Measurements from ENCODE around the gene PI4KA. TPM values are rescaled to one million over a fixed set of nuclear protein-coding genes. Genes with fewer than 3 reads are reported as not detected.
A peak's percentile ranks its signal among the peaks of the same experiment; 100 is the strongest.

Gene PI4KA
- total and polyA plus RNA-seq, 2 experiments from 2014 or later = 17.1 to 38.1 TPM

DNA sequence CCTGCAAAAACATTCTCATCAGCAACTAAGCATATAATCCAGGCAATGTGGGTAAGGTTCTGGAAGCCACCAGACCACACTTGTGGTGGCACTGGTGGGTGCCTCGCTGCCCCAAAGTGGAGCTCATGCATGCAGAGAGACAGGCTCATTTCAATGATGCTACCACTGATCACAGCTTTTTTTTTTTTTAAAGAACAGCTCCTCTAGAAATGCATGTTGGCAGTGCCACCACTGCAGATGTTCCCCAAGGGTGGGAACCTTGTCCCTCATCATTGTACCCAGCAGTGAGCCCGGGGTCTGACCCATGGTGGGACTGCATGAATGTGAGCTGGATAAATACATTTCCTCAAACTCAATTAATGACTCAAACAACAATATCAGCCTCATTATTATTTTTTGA lies 115.8 kb downstream of the PI4KA start (continued):
- TF ChIP-seq ZNF462 (CRISPR knock-in tag; IDR thresholded peaks at IDR 0.05) = no peak
- TF ChIP-seq NANOG (IDR thresholded peaks at IDR 0.05; ENCODE audit: borderline replicate concordance) = no peak
- no peak for TF ChIP-seq ZNF114 (CRISPR knock-in tag; IDR thresholded peaks at IDR 0.05)
- no peak for TF ChIP-seq CREB1 (CRISPR knock-in tag; IDR thresholded peaks at IDR 0.05; ENCODE audit: low read depth)

DNA sequence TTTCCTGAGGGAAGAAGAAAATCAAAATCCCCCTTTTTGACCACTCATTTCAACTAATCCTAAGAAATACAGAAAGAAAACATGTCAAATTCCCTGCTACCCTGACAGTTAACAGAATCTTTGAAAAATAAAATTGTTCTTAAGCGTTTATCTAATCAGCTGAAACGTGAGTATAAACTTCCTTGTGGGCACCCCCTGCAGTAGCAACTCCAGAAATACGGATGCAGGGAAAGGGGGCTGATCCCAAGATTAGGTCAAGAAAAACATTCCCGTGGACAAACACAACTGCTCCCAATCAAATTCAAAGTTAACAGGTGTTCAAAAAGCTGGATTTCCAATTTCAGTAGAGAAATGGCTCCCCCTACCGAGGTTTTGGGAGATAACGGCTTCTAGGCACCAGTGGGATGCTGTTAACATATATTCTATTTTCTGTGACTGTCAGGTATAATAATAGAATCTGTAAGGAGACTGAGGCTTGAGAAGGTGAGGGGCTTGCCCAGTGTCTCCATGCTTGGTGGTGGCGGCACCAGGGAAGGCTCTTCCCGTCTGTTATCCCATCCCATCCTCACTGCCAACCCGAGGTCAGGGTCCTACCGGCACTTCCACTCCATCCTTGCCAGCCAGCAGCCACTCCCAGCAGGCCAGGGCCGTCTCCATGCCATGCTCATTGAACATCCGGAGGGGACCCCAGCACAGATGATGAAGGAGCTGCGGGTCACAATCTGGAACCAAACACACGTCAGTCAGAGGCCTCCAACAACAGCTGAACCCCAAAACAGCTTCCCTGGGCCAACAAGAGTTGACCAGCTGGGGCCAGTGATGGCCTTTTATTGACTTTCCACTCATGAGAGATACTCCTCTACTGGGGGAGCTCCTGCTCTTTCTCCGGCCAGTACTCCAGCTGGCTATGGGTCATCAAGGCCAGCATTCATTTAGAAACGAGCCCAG lies 116.7 kb downstream of the PI4KA start:
- peak; percentile 43; the same call in 2 of the 3 replicates for ATAC-seq
- DNase-seq (ENCODE audit: low spot score) = peak; percentile 77
- H3K4me1 Mint-ChIP-seq = no peaks in the 10 kb centered on the region

More for the DNA sequence above, 116.7 kb downstream of the PI4KA start:
- H3K36me3 ChIP-seq (ENCODE audit: insufficient read depth) = no peaks in the 10 kb centered on the region
- H3K9me2 ChIP-seq (ENCODE audit: insufficient read depth) = no peaks in the 10 kb centered on the region
- Mint-ChIP-seq H3K36me3 (ENCODE audit: low read depth) (peaks cover 11% of the 10 kb centered on the region), H3K27ac (no peak overlapping the region), H3K9me3 (peaks cover 3% of the 10 kb centered on the region; the same call in 1 of the 3 replicates), H3K27me3 (ENCODE audit: insufficient read depth, low read depth, poor library complexity) (no peaks in the 10 kb centered on the region), H3K4me3 (no peak overlapping the region)
- no peaks in the 10 kb centered on the region for H3K4me1 ChIP-seq (ENCODE audit: insufficient read depth)
- no peak overlapping the region for H3K4me2 ChIP-seq
- no peaks in the 10 kb centered on the region for H3F3A ChIP-seq (replicated peaks; ENCODE audit: low read depth)
- no peak overlapping the region for H2AFZ ChIP-seq
- H3K4me3 ChIP-seq = no peak overlapping the region
- H3K79me2 ChIP-seq (replicated peaks; ENCODE audit: insufficient read depth) = no peaks in the 10 kb centered on the region
- H3K27me3 ChIP-seq (ENCODE audit: insufficient read depth) = no peaks in the 10 kb centered on the region
- no peaks in the 10 kb centered on the region for H4K20me1 ChIP-seq (replicated peaks; ENCODE audit: insufficient read depth)
- no peak overlapping the region for H3K27ac ChIP-seq (ENCODE audit: low read depth)
- peak; percentile 66 to 92 for TF ChIP-seq CTCF (conservative IDR thresholded peaks at IDR 0.05; ENCODE audit: low read depth in 2 of 2)
- no peak for TF ChIP-seq STAT1 (IDR thresholded peaks at IDR 0.05; ENCODE audit: unreplicated experiment)
